HCT116 (cell line): ENCODE data around the gene RNF114.

ENCODE experiments used
- CTCF ChIP-seq, 3 experiments: fragments of 200-600 bp in 1 of 3; sonication (generic) in 1 of 3; IDR thresholded peaks in 2 of 3; conservative IDR thresholded peaks in 1 of 3; 2 replicates each; pipeline ENCODE4 v1.5.1; 2012 to 2017; ENCODE audit warnings: low read depth in 2 of 3, low read length in 2 of 3, antibody characterized with exemption in 1 of 3, borderline replicate concordance in 1 of 3, control low read depth in 1 of 3, mild to moderate bottlenecking in 1 of 3, mixed read lengths in 1 of 3, mixed run types in 1 of 3, moderate library complexity in 1 of 3; ENCODE audit not compliant: insufficient read depth in 1 of 3
- EZH2 ChIP-seq: fragments of 200-600 bp; sonication (generic); IDR thresholded peaks from 2 replicates; pipeline ENCODE4 v1.6.1; 2017; ENCODE audit warnings: antibody characterized with exemption, mixed run types
- JUND ChIP-seq: IDR thresholded peaks from 2 replicates; pipeline ENCODE4 v1.6.1; 2012
- POLR2AphosphoS5 ChIP-seq: IDR thresholded peaks from 2 replicates; pipeline ENCODE4 v1.6.1; 2011; ENCODE audit warnings: mild to moderate bottlenecking, low read depth, low read length, moderate library complexity
- ZBTB33 ChIP-seq: IDR thresholded peaks from 2 replicates; pipeline ENCODE4 v1.6.1; 2011; ENCODE audit warnings: mild to moderate bottlenecking, low read length, moderate library complexity; ENCODE audit not compliant: insufficient replicate concordance; ENCODE audit errors: extremely low read depth

- TF ChIP-seq CTCF (IDR thresholded peaks at IDR 0.05 in 2 of 3, conservative IDR thresholded peaks at IDR 0.05 in 1 of 3; ENCODE audit: borderline replicate concordance in 1 of 3, insufficient read depth in 1 of 3, low read depth in 2 of 3, low read length in 2 of 3) (no peak), EZH2 (no peak), JUND (no peak), POLR2AphosphoS5 (no peak), ZBTB33 (no peak)
Observed at GRCh38 chr20:49905415-49906091, 30.6 kb upstream of the RNF114 start.
